Stomach (tissue), 4 donors: ENCODE data around the gene RELB.

ENCODE experiments used
- POLR2A ChIP-seq, 4 donors: fragments of 450-650 bp; IDR thresholded peaks; one replicate each; pipeline ENCODE4 v1.6.1; 2016; ENCODE audit warnings: antibody characterized with exemption in 4 of 4, control low read depth in 2 of 4, mild to moderate bottlenecking in 1 of 4, moderate library complexity in 1 of 4
- TF ChIP-seq, protein P1 (sequence below), 7 experiments: fragments of 450-650 bp in 4 of 7; fragments of 200-600 bp in 3 of 7; sonication (generic) in 3 of 7; IDR thresholded peaks; one replicate each; pipeline ENCODE4 v1.5.1; 2016 to 2019; ENCODE audit warnings: antibody characterized with exemption in 7 of 7, control low read depth in 2 of 7, mild to moderate bottlenecking in 1 of 7

DNA sequence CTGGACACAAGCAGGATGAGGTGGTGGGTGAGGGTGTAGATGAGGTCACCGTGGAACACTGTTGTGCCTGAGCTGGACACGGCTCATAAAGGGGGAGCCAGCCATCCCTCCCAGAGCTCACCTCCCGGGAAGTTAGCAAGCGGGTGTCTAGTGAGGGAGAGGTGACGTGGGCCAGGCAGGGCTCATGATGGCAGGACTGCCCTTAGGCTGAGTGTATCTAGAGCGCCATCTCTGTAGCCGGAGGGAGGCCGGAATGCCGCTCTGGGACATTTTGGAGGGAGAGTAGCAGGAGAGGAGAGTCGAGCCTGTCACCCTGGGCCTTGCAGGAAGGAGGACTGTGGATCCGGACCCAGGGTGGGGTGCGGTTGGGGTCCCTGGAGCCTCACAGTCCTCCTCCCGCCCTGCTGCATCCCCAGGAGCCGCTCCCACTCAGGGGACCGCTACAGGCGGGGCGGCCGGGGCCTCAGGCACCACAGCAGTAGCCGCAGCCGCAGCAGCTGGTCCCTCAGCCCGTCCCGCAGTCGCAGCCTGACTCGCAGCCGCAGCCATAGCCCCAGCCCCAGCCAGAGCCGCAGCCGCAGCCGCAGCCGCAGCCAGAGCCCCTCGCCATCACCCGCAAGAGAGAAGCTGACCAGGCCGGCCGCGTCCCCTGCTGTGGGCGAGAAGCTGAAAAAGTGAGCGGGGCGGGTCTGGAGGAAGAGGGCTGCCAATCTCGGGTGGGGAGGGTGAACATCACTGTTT lies 65.8 kb downstream of the RELB start:
- TF ChIP-seq, protein P1, sequence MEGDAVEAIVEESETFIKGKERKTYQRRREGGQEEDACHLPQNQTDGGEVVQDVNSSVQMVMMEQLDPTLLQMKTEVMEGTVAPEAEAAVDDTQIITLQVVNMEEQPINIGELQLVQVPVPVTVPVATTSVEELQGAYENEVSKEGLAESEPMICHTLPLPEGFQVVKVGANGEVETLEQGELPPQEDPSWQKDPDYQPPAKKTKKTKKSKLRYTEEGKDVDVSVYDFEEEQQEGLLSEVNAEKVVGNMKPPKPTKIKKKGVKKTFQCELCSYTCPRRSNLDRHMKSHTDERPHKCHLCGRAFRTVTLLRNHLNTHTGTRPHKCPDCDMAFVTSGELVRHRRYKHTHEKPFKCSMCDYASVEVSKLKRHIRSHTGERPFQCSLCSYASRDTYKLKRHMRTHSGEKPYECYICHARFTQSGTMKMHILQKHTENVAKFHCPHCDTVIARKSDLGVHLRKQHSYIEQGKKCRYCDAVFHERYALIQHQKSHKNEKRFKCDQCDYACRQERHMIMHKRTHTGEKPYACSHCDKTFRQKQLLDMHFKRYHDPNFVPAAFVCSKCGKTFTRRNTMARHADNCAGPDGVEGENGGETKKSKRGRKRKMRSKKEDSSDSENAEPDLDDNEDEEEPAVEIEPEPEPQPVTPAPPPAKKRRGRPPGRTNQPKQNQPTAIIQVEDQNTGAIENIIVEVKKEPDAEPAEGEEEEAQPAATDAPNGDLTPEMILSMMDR (IDR thresholded peaks at IDR 0.05) = no peak
- no peak for TF ChIP-seq POLR2A (IDR thresholded peaks at IDR 0.05)
